GM23338 (cell line): ENCODE data around the gene CMSS1. TPM values are rescaled to one million over a fixed set of nuclear protein-coding genes. Genes with fewer than 3 reads are reported as not detected.

Source experiments
- ATAC-seq: fragments of 200-7000 bp; cut with Tn5 transposase; 3 replicates; pipeline ENCODE4 v1.9.1; 2020
- DNase-seq: peaks from one replicate; pipeline ENCODE4 v3.0.0-alpha.2; 2015; ENCODE audit warnings: low spot score
- H2AFZ ChIP-seq: fragments of 200-600 bp; sonication (generic); 2 replicates; pipeline ENCODE4 v1.8.0; 2016; ENCODE audit warnings: antibody characterized with exemption, mild to moderate bottlenecking, moderate library complexity
- H3F3A ChIP-seq: fragments of 200-600 bp; sonication (generic); replicated peaks from 2 replicates; pipeline ENCODE4 v1.8.0; 2017; ENCODE audit warnings: antibody characterized with exemption, mixed run types, low read depth
- H3K27ac ChIP-seq: fragments of 200-600 bp; sonication (generic); 2 replicates; pipeline ENCODE4 v1.6.1; 2016; ENCODE audit warnings: low read depth
- H3K27me3 ChIP-seq: fragments of 200-600 bp; sonication (generic); 2 replicates; pipeline ENCODE4 v1.8.0; 2016; ENCODE audit warnings: mild to moderate bottlenecking, mixed run types, moderate library complexity; ENCODE audit not compliant: insufficient read depth
- H3K36me3 ChIP-seq: fragments of 200-600 bp; sonication (generic); 2 replicates; pipeline ENCODE4 v1.8.0; 2016; ENCODE audit warnings: mild to moderate bottlenecking; ENCODE audit not compliant: insufficient read depth
- H3K4me1 ChIP-seq: fragments of 200-600 bp; sonication (generic); 2 replicates; pipeline ENCODE4 v1.8.0; 2016; ENCODE audit warnings: mild to moderate bottlenecking, moderate library complexity; ENCODE audit not compliant: insufficient read depth
- H3K4me2 ChIP-seq: fragments of 200-600 bp; sonication (generic); 2 replicates; pipeline ENCODE4 v1.7.1; 2017; ENCODE audit warnings: mixed run types
- H3K4me3 ChIP-seq: fragments of 200-600 bp; sonication (generic); 2 replicates; pipeline ENCODE4 v1.6.1; 2016; ENCODE audit warnings: mixed run types
- H3K79me2 ChIP-seq: fragments of 200-600 bp; sonication (generic); replicated peaks from 2 replicates; pipeline ENCODE4 v1.8.0; 2017; ENCODE audit warnings: mild to moderate bottlenecking; ENCODE audit not compliant: insufficient read depth
- H3K9me2 ChIP-seq: fragments of 200-600 bp; sonication (generic); 2 replicates; pipeline ENCODE4 v1.8.0; 2017; ENCODE audit not compliant: insufficient read depth
- H4K20me1 ChIP-seq: fragments of 200-600 bp; sonication (generic); replicated peaks from 2 replicates; pipeline ENCODE4 v1.8.0; 2017; ENCODE audit warnings: mild to moderate bottlenecking; ENCODE audit not compliant: insufficient read depth
- H3K27ac Mint-ChIP-seq: 2 replicates; pipeline ENCODE4 v1.8.0; 2020; ENCODE audit warnings: inconsistent platforms, mild to moderate bottlenecking, moderate library complexity, mixed read lengths
- H3K27me3 Mint-ChIP-seq: 3 replicates; pipeline ENCODE4 v1.8.0; 2022; ENCODE audit warnings: low read depth, mild to moderate bottlenecking, moderate library complexity, mixed read lengths, inconsistent platforms; ENCODE audit not compliant: insufficient read depth, poor library complexity
- H3K36me3 Mint-ChIP-seq: 3 replicates; pipeline ENCODE4 v1.8.0; 2021; ENCODE audit warnings: low read depth, mild to moderate bottlenecking, inconsistent platforms, moderate library complexity, mixed read lengths
- H3K4me1 Mint-ChIP-seq: 3 replicates; pipeline ENCODE4 v1.8.0; 2020; ENCODE audit warnings: mild to moderate bottlenecking, inconsistent platforms, mixed read lengths
- H3K4me3 Mint-ChIP-seq: 3 replicates; pipeline ENCODE4 v1.8.0; 2021; ENCODE audit warnings: moderate library complexity, mild to moderate bottlenecking, inconsistent platforms, mixed read lengths
- H3K9me3 Mint-ChIP-seq: 3 replicates; pipeline ENCODE4 v1.8.0; 2020; ENCODE audit warnings: moderate library complexity, mild to moderate bottlenecking, inconsistent platforms, mixed read lengths
- ETS1 ChIP-seq: IDR thresholded peaks from 2 replicates; pipeline ENCODE4 v1.6.1; 2016; ENCODE audit warnings: antibody characterized with exemption
- EZH2phosphoT487 ChIP-seq: fragments of 200-600 bp; sonication (generic); IDR thresholded peaks from one replicate; pipeline ENCODE4 v1.8.1; 2018; ENCODE audit warnings: antibody characterized with exemption; ENCODE audit not compliant: unreplicated experiment
- NANOG ChIP-seq: IDR thresholded peaks from 2 replicates; pipeline ENCODE4 v1.6.1; 2016; ENCODE audit warnings: antibody characterized with exemption, borderline replicate concordance
- POLR2AphosphoS5 ChIP-seq: IDR thresholded peaks from 2 replicates; pipeline ENCODE4 v1.6.1; 2016; ENCODE audit warnings: antibody characterized with exemption, low read depth
- REST ChIP-seq: IDR thresholded peaks from one replicate; pipeline ENCODE4 v1.6.1; 2018; ENCODE audit warnings: antibody characterized with exemption; ENCODE audit not compliant: unreplicated experiment
- ZNF462 ChIP-seq: fragments of 250-450 bp; sonication (Bioruptor Pico); IDR thresholded peaks from 2 replicates; pipeline ENCODE4 v1.5.0; 2020; ENCODE audit warnings: mild to moderate bottlenecking, moderate library complexity
- polyA plus RNA-seq: library from polyadenylated mRNA; unstranded; fragments of >200 nt; fragmentation: Nextera tagmentation; extraction: Ambion mirVana; gene quantifications from 2 replicates; pipeline ENCODE4 v1.2.1, GENCODE V29; 2016
- total RNA-seq: library from RNA; depleted of rRNA; stranded (reverse); fragments of >200 nt; shearing (Covaris generic); gene quantifications from 2 replicates; pipeline ENCODE4 v1.2.3, GENCODE V29; 2014

Gene CMSS1
- total and polyA plus RNA-seq, 2 experiments from 2014 or later: 39.4 to 187 TPM

- no peak for TF ChIP-seq ZNF462
- no peak for TF ChIP-seq EZH2phosphoT487
- TF ChIP-seq POLR2AphosphoS5: no peak
- TF ChIP-seq ETS1: no peak
Measured at GRCh38 chr3:99918715-99919114, 101.1 kb downstream of the CMSS1 start (continued).

- Histone ChIP-seq H3K79me2 (peaks cover 5% of the 10 kb centered on the region), H3K27me3 (no peaks in the 10 kb centered on the region), H4K20me1 (no peaks in the 10 kb centered on the region), H2AFZ (no peak overlapping the region), H3K4me1 (peaks cover 27% of the 10 kb centered on the region), H3K9me2 (no peaks in the 10 kb centered on the region), H3K27ac (0 out of 2 replicates have a peak overlapping the region, but pooled peaks have one; percentile 8), H3K4me3 (no peak overlapping the region), H3K36me3 (no peaks in the 10 kb centered on the region), H3K4me2 (peak overlapping the region; percentile 17), H3F3A (no peaks in the 10 kb centered on the region)
- H3K27ac Mint-ChIP-seq: no peak overlapping the region
- H3K4me3 Mint-ChIP-seq: no peak overlapping the region
- H3K27me3 Mint-ChIP-seq: no peaks in the 10 kb centered on the region
- no peak for DNase-seq
- no peaks in the 10 kb centered on the region; the same call in 2 of the 3 replicates for H3K9me3 Mint-ChIP-seq
- H3K36me3 Mint-ChIP-seq: no peaks in the 10 kb centered on the region; the same call in 2 of the 3 replicates
- peak; percentile 36; the same call in 2 of the 3 replicates for ATAC-seq
- peaks cover 33% of the 10 kb centered on the region for H3K4me1 Mint-ChIP-seq
- TF ChIP-seq REST (no peak), NANOG (no peak)
Measured at GRCh38 chr3:99919694-99920093, 102.0 kb downstream of the CMSS1 start.
